Hematopoietic multipotent progenitor cell treated with erythropoietin and hydrocortisone succinate and interleukin-3 and kit ligand, for 15 days (in vitro differentiated cells): ENCODE data around the gene TFCP2L1.
"Not testable (repeated sequence)": the region's sequence is repeated elsewhere in the genome, so short reads cannot be mapped to it uniquely, and the experiment has no call there.

Source experiments
- DNase-seq: peaks from one replicate; pipeline ENCODE4 v3.0.0-alpha.2; 2015; ENCODE audit warnings: low spot score

The TFCP2L1 gene

DNA sequence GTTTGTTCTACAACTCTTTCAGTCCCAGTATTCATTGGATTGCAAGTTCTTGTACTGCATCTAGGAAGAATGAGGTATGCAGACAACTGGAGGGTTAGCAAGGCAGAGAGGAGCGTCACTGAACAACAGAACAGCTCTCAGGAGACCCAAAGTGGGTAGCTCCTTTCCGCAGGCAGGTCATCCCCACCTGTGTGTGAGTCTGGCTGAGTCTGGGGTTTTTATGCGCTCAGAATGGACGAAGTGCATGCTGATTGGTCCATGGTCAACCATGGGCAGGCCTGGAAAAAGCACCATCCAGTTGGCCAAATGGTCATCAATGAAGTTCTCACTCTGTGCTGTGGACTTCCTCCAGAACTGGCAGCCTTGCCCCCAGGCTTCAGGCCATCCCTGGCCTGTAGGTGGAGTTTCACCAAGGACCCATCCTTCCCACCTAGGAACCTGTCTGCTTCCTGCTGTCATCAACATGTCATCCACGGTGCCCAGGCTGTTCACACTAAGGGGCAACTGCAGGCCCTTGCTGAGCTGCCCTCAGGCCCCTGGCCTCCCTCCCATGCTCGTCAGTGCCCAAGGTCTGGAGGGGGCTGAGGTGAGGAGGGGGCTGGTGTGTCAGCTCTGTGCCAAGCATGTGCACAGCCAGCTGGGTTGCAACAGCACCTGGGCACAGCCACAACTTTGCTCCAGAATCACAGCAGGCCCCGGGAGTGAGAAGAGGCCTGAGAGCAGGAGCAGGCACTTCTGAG is 11.1 kb upstream of the TFCP2L1 start:
- DNase-seq = no peak

DNA sequence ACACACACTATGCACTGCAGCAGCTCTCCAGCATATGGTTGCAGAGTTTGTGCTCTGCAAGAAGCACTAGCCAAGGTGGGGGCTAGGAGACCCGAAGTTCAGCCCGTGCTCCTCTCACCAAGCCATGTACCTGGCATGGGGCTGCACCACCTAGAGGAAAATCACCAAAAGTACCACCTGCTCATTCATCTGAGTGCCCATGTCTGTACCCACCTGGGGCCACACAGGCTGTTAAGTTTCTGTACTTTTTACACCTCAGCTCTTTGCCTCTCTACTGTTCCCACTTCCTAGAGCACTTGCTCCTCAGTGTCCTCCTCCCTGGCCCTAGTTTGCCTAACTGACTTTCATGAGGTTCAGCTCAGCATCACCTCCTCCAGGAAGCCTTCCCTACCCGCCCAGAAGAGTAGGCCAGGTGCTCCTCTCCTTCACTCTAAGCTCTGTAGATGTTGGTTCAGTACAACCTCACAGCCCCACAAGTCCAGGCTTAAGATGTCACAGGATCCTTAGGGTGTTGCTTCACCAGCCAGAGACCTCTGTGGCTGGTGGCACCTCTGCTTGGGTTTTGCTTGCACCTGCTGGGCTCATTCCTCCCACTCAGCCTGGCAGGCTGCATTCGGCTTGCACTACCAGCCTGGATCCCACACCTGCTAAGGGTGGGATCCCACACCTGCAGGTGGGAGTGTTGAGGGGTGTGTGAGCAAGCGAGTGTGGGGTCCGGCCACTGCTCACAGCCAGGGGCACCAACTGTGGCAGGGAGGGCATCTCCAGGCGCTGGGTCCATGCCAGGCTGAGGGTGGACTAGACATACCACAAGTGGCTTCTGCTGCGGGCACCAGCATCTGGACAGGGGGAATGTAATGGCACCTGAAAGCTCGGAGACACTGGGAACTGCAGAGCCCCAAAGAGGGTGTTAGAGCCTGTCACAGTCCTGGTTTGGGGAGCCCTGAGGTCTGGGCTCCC is 10.2 kb upstream of the TFCP2L1 start:
- DNase-seq = no peak

DNA sequence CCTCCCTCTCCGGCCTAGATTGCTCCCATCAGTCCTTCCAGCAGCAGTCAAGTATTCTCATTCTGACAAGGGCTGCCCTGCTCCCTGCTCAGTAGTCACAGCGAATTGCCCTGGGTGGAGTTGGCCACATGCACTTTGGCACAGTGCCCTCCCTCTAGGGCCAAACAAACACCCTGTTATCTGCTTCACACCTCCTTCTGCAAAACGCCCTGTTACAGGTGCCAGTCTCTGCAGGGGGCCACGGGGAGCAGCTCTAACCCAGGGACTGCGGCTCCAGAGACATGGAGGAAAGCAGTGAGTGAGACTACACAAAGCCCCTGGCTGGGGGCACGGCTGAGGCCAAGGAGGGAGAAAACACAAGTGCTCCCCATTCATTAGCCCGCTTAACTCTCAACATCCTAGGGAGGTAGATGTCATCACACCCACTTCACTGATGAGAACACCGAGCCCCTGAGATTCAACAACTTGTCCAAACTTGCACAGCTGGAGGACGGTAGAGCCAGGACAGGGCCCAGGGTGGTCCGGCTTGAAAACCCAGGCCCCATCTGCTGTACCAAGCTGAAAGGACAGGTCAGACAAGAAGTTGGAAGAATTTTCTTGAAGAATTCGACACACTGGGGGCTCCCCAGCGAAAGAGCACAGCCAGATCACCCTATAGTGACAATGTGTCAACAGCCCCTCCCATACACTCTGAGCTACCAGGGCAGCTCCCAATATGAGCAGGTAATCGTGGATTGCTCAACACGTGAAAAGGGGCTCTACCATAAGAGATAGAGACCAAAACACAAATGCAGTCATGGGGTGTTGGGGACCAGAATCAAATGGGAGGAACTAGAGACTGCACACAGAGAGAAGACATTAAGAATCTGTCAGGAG is 8.7 kb upstream of the TFCP2L1 start:
- no peak for DNase-seq

DNA sequence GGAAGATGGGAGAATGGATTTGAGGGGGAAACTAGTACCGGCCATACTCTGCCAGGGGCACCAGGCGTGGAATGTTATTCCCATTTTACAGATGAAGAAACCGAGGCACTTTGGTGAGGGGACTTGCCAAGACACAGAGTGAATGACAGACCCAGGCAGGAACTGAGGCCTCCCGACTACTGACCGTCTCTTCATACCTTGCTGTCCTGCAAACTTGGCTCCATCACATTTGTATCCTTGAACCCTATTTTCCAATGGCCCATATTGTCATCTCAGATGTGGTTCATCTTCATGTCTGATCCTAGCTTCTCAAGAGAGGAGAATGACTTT is 6.2 kb upstream of the TFCP2L1 start:
- DNase-seq = no peak

DNA sequence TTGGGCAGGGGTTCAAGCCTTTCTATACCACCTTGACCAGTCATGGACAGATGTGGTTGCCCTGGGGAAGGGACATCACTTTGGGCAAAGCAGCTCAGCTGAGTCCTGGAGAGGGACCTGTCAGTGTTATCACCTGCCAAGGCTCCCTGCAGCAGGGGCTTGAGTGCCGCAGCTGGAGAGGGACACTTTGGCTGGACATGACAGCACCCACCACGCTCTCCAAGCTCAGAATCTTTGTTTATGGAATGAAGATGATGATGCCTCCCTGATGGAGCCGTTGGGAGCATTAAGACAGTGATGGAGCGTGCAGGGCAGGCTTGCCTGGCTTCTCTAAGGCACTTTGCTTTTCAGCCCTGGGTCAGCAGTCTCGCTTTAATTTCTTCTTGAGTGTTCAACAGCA is 4.3 kb upstream of the TFCP2L1 start:
- DNase-seq = no peak

DNA sequence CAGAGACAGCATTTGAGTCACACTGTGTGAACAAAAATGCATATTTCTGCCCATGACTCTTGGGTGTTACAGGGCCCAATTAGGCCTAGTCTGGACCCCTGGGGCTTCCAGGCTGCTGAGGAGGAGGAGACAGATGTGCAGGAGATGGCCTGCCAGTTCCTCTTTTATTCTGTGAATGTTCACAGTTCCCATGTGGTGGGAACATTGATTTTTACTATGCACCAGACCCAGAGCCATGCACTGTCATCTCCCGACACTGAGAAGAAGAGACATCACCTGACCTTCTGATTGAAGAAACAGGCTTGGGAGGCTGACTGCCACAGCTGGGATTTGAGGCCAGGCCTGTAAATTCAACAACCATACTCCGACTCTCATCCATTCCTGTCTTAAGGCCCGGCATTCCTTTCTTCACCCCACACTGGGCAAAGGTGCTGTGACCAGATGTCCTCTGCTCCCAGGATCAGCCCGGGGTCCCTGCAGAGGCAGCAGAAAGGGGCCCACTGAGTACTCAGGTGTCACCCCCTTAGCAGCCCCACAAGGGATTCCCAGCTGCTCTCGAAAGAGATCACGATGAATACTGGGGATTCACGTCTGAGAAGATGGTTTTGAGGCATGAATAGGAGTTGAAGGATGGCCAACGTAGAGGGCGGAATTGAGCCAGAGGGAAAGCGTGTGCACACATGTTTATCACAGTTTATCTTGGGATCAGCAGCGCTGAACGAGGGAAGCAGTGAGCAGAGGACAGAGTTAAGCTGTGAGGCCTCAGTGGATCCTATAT is 3.6 kb upstream of the TFCP2L1 start:
- DNase-seq = no peak

DNA sequence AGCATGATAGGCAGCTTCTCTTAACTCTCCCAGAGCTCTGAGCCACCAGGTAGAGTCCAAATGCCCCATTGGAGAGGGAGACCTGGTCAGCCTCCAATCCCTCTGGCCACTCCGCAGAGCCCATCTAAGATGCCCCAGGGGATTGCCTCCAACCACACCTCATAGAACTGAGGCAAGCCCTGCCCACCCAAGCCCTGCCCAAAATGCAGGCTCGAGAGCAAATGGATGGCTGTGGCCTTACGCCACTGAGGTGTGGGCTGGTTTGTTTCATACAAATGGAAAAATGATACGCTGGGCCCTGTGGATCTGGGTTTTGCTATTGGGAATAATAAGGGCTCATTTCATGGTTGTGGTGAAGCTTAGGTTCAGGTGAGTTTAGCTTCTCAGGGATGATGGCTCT is 3.0 kb upstream of the TFCP2L1 start:
- DNase-seq = no peak

DNA sequence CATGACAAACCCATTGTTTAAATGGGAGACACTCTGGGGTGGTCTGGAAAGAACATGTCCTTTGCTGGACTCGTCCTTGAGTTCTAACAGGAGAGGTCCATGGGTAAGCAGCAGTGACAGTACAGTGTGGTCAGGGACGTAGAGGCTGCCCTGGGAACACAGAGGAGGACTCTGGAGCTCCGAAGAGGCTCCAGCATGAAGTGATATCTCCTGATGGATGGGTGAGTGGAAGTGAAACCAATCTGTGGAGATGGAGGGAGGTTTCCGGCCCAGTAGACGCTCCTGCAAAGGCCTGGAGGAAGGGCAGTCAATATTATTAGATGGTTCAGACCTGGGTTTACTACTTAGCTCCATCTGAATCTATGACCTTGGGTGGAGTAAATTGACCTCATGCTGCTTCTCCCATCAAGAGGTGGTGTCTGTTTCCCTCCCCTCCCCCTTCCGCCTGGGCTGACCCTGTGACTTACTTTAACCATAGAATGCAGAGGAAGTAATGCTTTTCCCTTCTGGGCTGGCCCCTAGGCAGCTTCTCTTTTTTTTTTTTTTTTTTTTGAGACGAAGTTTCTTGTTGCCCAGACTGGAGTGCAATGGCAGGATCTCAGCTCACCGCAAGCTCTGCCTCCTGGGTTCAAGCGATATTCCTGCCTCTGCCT is 2.3 kb upstream of the TFCP2L1 start:
- DNase-seq = no peak

DNA sequence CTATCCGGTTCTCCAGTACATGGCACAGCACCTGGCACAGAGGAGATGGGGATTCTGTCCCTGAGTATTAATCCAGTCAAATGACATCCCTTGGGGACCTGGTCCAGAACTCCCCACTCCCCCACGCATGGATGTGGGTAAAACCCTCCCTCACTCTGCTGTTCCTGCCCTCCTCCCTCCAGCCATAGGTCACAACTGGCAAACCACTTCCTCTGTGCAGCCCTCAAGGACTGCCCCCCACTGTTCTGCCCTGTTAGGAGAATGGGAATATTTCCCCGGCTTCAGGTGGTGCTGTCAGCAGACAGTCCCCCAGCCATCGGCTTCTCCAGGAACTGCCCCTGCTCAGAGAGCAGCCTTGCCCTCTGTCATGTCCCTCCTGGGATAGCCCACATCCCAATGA is 1.5 kb upstream of the TFCP2L1 start:
- DNase-seq = no peak

DNA sequence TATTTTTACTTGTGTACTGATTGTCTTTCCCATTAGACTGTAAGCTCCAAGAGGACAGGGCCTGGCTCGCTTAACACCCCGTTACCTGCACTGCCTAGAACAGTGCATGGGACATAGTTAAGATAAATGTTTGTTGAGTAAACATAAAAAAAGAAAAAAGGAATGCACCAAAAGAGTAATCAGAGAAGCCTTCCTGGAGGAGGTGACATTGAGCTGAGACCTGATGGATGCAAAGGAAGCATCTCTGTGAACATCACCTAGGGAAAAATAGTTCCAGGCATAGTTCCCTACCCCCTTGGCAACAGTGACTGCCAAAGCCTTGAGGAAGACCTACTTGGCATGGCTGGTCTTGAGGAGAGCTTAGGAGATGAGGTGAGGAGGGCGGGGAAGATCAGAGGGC is 924 bp upstream of the TFCP2L1 start:
- DNase-seq = no peak

DNA sequence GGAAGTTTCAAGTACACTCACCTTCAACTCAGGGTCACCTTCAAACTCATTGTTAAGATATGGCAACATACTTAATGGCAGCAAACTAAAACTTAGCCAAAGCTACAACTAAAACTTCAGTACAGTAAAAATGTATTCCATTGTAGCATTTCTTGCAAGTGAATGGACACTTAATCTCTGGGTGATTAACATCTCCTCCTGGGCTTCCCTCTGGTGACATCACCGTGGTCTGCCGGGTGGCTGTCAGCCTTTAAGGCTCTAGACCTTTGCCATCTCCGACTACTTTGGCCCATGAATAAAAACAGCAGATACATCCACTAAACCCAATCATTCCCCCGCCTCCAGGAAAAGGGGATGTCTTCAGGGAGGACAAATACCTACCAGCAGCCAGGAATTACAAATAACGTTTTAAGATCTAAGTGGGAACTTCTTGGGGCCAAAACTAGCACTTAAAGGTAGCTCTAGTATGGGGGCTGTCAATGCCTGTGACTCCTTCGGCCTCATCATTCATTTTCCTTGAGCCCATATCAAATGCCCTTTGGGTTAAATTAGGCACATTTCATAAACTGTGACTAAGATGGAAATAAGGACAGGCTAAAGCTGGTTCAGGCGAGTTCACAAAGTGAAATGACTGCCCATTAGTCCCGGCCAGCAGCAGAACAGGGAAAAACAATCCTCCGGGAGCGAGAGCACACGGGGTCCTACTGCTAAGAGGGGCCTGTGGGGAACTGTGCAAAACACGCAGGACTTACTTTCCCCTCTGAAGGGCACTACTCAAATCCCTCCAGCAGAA is 1.1 kb downstream of the TFCP2L1 start:
- DNase-seq = no peak

DNA sequence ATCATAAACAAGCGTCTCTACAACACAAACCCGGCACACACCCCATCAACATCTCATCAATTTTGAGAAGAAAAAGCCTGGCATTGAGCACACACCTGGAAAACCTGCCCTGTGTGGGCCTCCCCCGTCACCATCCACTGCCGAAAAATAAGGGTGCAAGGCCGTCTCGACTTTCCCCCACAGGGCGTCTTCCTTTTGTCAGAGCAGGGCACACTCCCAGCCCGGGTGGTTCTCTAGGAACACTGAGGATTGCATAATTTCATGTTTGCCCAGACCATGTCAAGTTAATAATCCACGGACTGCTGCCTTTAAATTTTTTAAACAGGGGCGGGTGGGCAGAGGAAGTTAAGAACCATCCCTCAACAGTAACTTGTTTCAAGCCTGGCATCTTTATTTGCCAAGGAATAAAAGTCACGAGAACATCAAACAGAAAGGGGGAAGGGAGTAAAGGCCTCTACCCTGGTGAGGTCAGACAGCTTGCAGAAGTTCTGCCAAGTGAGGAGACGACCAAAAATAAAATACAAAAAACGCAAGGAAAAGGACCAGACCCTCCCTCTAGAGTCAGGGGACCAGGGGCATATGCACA is 2.1 kb downstream of the TFCP2L1 start:
- no peak for DNase-seq

DNA sequence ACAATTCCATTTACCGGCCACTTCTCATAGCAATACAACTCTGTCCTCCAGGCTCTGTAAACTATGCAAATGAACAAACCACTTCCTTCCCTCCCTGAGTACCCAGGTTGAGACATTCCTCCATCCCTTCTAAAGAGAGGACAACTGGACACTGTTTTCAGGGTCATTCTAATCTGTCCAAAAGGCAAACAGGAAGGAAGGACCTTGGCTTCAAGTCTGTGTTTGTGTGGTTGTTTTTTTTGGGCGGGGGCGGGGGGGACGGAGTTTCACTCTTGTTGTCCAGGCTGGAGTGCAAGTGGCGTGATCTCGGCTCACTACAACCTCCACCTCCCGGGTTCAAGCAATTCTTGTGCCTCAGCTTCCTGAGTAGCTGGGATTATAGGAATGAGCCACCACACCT is 3.3 kb downstream of the TFCP2L1 start:
- DNase-seq = no peak

DNA sequence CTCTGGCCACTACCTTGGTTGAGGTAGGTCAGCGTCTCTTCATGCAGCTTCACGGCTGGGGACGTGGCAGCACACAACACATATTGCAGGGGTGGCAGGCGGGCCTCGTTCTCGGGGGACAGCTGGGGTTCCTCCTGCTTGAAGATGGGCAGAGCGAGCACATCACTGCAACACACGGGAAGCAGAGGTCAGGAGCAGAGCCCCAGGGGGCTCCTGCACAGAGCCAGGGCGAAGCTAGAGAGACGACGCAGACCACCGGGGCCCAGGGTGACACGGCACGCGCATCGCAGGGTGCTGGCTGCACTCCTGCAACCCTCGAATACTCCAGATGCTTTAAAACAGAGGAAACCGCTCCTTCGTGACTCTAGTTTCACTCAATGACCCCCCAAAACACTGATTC is 3.9 kb downstream of the TFCP2L1 start:
- DNase-seq = no peak

DNA sequence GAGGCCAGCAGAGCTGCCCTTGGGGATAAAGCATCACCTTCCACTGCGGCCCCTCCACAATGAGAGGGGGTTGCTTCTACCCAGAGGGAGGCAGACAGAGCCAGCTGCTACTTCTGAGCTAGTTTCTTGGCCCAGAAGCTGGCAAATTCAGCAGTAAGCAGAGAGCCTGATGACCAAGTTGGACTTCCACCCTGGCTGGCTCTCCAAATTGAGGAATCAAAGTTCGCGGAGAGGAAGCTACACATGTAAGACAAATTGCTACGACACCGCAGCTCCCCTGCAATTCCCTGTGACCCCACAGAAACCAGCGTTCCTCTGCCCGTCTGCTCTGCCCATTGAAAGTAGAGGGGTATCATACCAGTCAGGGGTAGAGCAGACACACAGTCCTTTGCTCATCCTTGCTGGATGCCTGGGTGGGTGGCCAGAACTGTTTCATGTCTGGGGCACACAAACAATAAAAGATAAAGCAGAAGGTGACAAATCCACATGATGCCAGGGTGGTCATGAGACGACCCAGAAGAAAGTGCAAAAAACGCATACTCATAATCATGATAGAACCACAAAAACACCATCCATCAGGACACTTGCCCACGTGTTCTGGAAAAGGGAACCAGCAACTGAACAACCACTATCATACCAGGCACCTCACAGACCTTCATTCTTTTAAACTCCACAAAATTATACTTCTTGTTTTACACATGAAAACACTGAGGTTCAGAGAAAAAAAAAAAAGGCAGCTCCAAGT is 5.4 kb downstream of the TFCP2L1 start:
- DNase-seq = no peak

DNA sequence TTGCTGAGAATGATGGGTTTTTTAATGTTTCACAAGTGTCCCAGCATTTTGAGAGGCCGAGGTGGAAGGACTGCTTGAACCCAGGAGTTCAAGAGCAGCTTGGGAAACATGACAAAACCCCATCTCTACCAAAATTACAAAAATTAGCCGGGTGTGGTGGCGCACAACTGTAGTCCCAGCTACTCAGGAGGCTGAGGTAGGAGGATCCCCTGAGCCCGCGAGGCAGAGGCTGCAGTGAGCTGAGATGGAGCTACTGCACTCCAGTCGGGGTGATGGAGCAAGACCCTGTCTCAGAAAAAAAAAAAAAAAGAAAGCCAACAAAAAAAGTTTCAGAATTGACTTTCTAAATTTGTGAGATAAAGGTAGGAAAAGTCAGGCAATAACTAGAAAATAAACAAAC is 8.7 kb downstream of the TFCP2L1 start:
- no peak for DNase-seq

DNA sequence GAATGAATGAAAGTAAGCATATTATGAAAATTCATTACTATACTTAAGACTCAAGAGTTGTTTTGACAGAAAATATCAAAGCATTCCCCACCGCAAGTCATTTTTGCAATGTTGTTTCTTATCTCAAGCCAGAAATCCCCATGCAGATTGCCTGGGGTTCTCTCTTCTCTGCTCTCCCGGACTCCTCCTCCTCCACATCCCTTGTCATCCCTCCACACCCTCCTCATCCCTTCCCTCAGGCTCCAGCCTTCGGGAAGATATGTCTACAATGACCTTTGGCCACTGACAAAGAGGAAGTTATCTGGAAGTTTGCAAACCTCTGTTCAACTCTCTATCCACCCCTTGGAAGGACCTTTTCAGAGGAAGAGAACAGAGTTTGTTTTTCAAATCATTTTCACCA is 11.9 kb downstream of the TFCP2L1 start:
- no peak for DNase-seq

DNA sequence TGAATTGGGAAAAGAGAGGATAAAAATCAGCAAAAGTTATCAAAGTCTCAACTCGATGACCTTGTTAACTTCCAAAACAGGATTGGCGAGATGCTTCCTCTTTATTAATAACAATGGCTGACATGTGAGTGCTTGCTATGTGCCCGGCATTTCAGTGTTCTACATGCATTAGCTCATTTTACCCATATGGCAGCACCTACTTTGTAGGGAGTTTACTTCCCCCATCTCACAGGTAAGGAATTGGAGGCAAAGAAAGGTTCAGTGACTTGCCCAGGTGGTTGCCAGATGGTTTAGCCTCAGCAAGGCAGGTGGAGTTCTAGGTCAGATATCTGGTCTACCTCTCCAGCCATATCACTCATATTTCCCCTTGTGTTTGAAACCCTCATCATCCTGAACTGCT is 12.4 kb downstream of the TFCP2L1 start:
- DNase-seq = no peak

DNA sequence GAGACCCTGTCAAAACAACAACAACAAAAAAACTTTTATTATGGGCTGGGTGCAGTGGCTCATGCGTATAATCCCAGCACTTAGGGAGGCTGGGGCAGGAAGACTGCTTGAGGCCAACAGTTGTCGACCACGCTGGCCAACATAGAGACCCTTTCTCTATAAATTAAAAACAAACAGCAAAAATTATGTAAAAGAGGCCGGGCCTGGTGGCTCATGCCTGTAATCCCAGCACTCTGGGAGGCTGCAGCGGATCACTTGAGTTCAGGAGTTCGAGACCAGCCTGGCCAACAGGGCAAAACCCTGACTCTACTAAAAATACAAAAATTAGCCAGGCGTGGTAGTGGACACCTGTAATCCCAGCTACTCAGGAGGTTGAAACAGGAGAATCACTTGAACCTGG is 15.6 kb downstream of the TFCP2L1 start:
- not testable (repeated sequence) for DNase-seq
